GM21447 (cell line): ENCODE results near the gene BCAT1.

Source experiments
- ATAC-seq: cut with Tn5 transposase; IDR thresholded peaks from one replicate; pipeline ENCODE4 v1.9.1; 2021; ENCODE audit not compliant: unreplicated experiment

The BCAT1 gene

DNA sequence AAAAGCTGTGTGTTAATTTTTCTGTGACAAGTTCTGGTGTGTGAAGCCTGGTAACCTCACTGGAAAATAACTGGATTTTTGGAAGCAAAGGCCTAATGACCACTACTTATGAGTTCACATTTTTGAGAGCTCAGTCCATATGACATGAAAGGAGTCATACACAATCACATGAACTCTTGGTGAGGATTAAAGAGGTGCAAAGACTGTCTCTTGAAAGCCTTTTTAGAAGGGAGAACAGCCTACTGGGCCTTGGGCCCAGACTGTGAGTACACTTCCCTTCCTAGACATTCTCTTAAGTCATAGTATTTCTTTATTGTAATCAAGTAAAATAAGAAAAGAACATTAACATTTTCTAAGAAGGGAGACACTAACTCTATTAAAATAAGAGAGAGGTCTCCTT is 176.1 kb downstream of the BCAT1 start:
- no peak for ATAC-seq

DNA sequence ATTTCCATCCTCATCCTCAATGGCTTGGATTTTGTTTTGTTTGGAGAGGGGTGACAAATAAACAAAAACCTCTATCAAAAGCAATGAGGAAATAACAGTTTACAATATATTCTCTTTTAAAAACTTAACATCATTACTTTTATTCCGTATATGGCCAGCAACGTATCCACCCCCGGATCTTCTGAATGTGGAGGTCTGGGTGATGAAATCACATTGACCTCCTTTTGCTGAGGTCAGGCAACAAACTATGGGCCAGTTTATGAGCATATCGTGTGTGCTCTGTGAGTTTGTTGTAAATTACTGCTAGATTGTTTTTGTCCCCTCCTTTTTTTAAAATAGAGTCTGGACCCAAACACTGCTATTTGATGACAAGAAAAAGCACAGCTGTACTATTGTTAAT is 178.1 kb downstream of the BCAT1 start:
- no peak for ATAC-seq

DNA sequence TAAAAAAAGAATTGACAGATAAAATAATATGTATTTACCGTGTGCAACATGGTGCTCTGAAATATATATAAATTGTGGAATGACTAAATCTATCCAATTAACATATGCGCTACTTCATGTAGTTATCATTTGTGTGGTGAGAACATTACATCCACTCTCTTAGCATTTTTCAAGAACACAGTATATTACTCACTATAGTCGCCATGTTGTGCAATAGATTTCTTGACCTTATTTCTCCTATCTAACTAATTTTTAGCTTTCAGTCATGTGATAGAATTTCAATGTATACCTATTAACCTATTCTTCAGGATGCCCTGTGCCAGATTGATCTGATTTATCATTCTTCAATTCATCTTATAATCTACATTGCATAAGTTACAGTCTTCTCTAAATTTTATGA is 178.6 kb downstream of the BCAT1 start:
- ATAC-seq, result no peak

DNA sequence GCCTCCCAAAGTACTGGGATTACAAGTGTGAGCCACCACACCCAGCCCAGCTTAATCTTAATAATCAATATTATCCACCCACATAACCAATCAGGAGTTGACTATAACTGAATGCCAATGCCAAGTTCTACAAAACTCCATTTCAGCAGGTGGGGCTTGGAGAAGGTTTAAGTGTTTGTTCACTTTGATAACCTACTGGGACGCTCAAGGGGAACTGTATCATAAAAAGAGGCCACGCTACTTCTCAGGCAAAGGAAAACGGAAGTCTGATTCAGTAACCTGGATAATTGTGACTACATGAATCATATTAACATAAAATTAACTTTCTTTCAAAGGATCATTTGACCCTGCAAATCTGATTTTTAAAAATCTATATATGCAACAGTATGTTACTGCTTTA is 179.2 kb downstream of the BCAT1 start:
- no peak for ATAC-seq

DNA sequence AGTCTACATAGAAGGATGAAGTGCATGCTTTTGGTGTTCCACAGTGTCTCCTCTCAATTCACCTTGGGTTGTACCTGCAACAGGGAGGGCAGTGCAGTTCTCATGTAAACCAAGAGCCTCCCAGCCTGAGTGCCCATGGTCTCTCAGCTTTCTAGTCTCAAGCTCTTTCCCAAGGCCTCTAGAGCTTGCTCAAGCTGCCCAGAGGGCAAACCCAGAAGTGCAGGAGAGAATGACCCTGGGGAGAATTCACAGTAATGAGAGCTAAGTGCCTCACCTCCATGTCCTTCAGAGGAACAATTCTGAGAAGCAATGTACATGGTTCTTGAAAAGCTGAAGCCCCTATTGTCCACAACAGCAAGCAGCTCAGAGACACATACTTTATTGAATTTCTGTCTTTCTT is 180.5 kb downstream of the BCAT1 start:
- no peak for ATAC-seq

DNA sequence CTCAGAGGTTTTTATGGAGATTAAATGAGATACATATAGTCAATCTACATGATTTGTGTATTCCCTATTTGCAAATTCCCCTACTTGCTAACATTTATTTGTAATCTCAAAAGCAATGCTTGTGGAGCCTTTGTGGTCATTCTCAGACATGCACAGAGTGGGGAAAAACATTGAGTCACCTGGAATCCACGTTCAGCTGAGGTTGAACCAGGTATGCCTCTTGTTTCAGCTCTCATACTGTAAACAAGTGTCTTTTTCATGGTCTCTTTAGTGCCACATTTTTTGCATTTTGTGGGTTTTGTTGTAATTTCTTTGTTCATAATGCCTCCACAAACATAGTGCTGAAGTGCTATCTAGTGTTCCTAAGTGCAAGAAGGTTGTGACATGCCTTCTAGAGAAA is 181.9 kb downstream of the BCAT1 start:
- ATAC-seq, result no peak

DNA sequence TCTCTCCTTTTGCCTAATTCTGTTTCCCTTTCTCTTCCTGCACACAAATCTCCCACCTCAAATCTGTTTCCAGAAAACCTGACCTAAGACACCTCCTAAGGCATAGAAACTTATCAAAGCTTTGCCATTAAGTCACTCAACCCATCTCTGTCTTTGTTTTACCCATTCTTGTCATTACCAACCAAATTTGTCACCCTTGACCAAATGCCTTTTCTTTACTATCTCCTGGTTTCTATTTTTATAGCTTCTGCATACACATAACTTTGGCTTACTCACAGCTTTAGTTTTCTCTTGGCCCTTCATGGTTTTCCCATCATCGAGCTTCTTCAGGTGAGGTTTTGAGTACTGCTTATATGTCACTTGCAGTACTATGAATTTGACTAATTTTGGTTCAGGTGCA is 184.2 kb downstream of the BCAT1 start:
- no peak for ATAC-seq

DNA sequence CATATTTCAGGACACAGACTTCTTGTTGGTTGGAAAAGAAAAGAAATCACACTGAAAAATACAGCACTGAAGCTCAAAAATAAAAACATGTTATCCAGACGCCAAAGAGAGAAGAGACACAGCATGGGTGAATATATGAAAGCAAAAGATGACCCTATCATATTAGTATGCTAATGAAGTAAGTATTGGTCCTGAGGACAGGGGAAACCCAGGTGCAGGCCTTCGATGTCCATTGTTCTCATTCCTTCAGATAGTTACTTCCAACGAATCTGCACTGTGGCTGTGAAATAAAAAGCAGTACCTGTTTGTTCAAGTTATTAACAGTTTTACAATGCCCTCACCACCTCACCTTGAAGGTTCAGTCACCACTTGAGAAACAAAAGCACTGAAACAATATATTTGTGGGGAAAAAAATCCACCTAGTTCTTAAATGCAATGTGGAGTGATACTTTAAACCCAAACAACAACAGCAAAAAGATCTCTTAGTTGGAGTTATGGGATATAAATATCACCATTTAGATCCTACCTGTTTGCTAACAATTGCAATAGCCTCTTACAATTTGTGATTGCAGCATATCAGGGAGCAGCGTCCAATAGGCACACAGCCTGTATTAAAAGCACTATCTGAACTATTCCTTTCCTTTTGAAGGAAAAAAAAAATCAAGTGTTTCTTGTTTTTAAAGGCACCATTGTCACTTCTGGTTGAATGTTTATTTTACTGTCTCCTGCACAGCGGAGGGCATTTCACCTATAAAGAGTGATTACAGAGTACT is 188.1 kb downstream of the BCAT1 start:
- ATAC-seq, result no peak

DNA sequence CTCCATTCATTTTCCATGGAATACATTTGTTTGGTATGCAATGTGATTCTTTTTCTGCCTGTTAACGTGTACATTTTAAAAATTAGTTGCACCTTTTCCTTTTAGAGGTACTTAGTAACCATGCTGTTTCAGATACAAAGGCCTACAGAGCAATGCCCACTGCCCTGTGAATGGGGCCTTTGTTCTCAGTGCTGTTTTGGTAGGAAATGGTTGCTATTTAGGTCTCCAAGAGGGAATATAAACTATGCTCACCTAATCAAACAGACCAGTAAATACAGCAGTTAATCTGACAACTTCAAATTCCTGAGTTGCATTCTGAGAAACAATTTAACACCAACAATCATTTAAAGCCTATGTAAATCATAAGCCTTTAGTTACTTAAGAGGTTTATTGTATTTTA is 188.7 kb downstream of the BCAT1 start:
- no peak for ATAC-seq
